Measurements from ENCODE around the gene TSSC4.

Gene TSSC4

GRCh38 chr11:2368178-2368850 lies 32.2 kb upstream of the TSSC4 start:
- Histone ChIP-seq H3K4me3 (ENCODE audit: low read depth, low read length) (no peak overlapping the region), H3K27ac (no peak overlapping the region), H3K36me3 (no peaks in the 10 kb centered on the region), H3K27me3 (ENCODE audit: insufficient read depth, low read depth, severe bottlenecking) (no peaks in the 10 kb centered on the region), H3K9me3 (ENCODE audit: severe bottlenecking) (no peaks in the 10 kb centered on the region)
- no peak for TF ChIP-seq CTCF (IDR thresholded peaks at IDR 0.05; ENCODE audit: low read depth, low read length)
- no peak for DNase-seq

GRCh38 chr11:2368851-2369180 lies 31.7 kb upstream of the TSSC4 start:
- DNase-seq = no peak
- Histone ChIP-seq H3K27me3 (ENCODE audit: insufficient read depth, low read depth, severe bottlenecking) (no peaks in the 10 kb centered on the region), H3K4me3 (ENCODE audit: low read depth, low read length) (no peak overlapping the region), H3K36me3 (no peaks in the 10 kb centered on the region), H3K27ac (no peak overlapping the region), H3K9me3 (ENCODE audit: severe bottlenecking) (no peaks in the 10 kb centered on the region)
- TF ChIP-seq CTCF (IDR thresholded peaks at IDR 0.05; ENCODE audit: low read depth, low read length) = no peak

- DNase-seq = no peak
- TF ChIP-seq CTCF (IDR thresholded peaks at IDR 0.05; ENCODE audit: low read depth, low read length) = no peak
- no peak overlapping the region for H3K27ac ChIP-seq
- no peaks in the 10 kb centered on the region for H3K27me3 ChIP-seq (ENCODE audit: insufficient read depth, low read depth, severe bottlenecking)
- H3K4me3 ChIP-seq (ENCODE audit: low read depth, low read length) = no peak overlapping the region
- H3K36me3 ChIP-seq = no peaks in the 10 kb centered on the region
- no peaks in the 10 kb centered on the region for H3K9me3 ChIP-seq (ENCODE audit: severe bottlenecking)
Measured at GRCh38 chr11:2369320-2369719, 31.2 kb upstream of the TSSC4 start.

GRCh38 chr11:2369896-2370295 lies 30.7 kb upstream of the TSSC4 start:
- H3K36me3 ChIP-seq = no peaks in the 10 kb centered on the region
- no peaks in the 10 kb centered on the region for H3K27me3 ChIP-seq (ENCODE audit: insufficient read depth, low read depth, severe bottlenecking)
- TF ChIP-seq CTCF (IDR thresholded peaks at IDR 0.05; ENCODE audit: low read depth, low read length) = no peak
- no peaks in the 10 kb centered on the region for H3K9me3 ChIP-seq (ENCODE audit: severe bottlenecking)
- no peak for DNase-seq
- no peak overlapping the region for H3K4me3 ChIP-seq (ENCODE audit: low read depth, low read length)
- H3K27ac ChIP-seq = no peak overlapping the region

GRCh38 chr11:2374456-2375201 lies 25.9 kb upstream of the TSSC4 start:
- H3K36me3 ChIP-seq = peaks cover under 1% of the 10 kb centered on the region; the same call in 1 of the 2 replicates
- no peaks in the 10 kb centered on the region for H3K27me3 ChIP-seq (ENCODE audit: insufficient read depth, low read depth, severe bottlenecking)
- H3K9me3 ChIP-seq (ENCODE audit: severe bottlenecking) = no peaks in the 10 kb centered on the region
- TF ChIP-seq CTCF (IDR thresholded peaks at IDR 0.05; ENCODE audit: low read depth, low read length) = no peak
- H3K27ac ChIP-seq = no peak overlapping the region
- DNase-seq = no peak
- H3K4me3 ChIP-seq (ENCODE audit: low read depth, low read length) = no peak overlapping the region

Measured in WERI-Rb-1 (cell line).